Activated CD4-positive, alpha-beta T cell treated with anti-CD3 and anti-CD28 coated beads, Interleukin-2, amount 50 U/mL, for 48 hours (primary cell): ENCODE results near the gene APPBP2.
A peak's percentile ranks its signal among the peaks of the same experiment; 100 is the strongest.
"Not testable (repeated sequence)": the region's sequence is repeated elsewhere in the genome, so short reads cannot be mapped to it uniquely, and the experiment has no call there.

Experiments
- DNase-seq, 2 experiments: peaks; one replicate each; pipeline ENCODE4 v3.0.0-alpha.2; 2020

Gene APPBP2

GRCh38 chr17:60525685-60526514 lies at the start of gene APPBP2:
TSS of gene APPBP2 (minus strand) at chr17:60526242. CDS start at chr17:60525931, 311 bp downstream.
- peak; percentile 73 to 79 for DNase-seq

- DNase-seq, result no peak
These were observed 47.4 kb upstream of the APPBP2 start for GRCh38 chr17:60573236-60574051.

GRCh38 chr17:60565233-60565632 lies 39.2 kb upstream of the APPBP2 start:
- no peak for DNase-seq

- DNase-seq, result no peak
These were observed 37.7 kb upstream of the APPBP2 start for GRCh38 chr17:60563743-60564142.

GRCh38 chr17:60562421-60562820 lies 36.4 kb upstream of the APPBP2 start:
- no peak for DNase-seq

- DNase-seq, result no peak
These were observed 34.8 kb upstream of the APPBP2 start for GRCh38 chr17:60560860-60561257.

GRCh38 chr17:60559995-60560859 lies 34.2 kb upstream of the APPBP2 start:
- no peak for DNase-seq

GRCh38 chr17:60559659-60559994 lies 33.6 kb upstream of the APPBP2 start:
- no peak for DNase-seq

- no peak for DNase-seq
These were observed 31.8 kb upstream of the APPBP2 start for GRCh38 chr17:60557805-60558204.

- no peak for DNase-seq
These were observed 29.7 kb upstream of the APPBP2 start for GRCh38 chr17:60555786-60556185.

GRCh38 chr17:60554377-60554788 lies 28.3 kb upstream of the APPBP2 start:
- no peak for DNase-seq

GRCh38 chr17:60552255-60552654 lies 26.2 kb upstream of the APPBP2 start:
- not testable (repeated sequence) for DNase-seq

- no peak for DNase-seq
These were observed 22.9 kb upstream of the APPBP2 start for GRCh38 chr17:60548990-60549389.

- DNase-seq, result no peak
These were observed 19.6 kb upstream of the APPBP2 start for GRCh38 chr17:60545465-60546191.

GRCh38 chr17:60542071-60542470 lies 16.0 kb upstream of the APPBP2 start:
- no peak for DNase-seq

- DNase-seq, result no peak
These were observed 14.4 kb upstream of the APPBP2 start for GRCh38 chr17:60540460-60540859.

- no peak for DNase-seq
These were observed 13.8 kb upstream of the APPBP2 start for GRCh38 chr17:60539807-60540206.

GRCh38 chr17:60538726-60539125 lies 12.7 kb upstream of the APPBP2 start:
- no peak for DNase-seq

- DNase-seq, result no peak
These were observed 9.6 kb upstream of the APPBP2 start for GRCh38 chr17:60535382-60536279.

GRCh38 chr17:60534613-60535157 lies 8.6 kb upstream of the APPBP2 start:
- no peak for DNase-seq

- no peak for DNase-seq
These were observed 8.0 kb upstream of the APPBP2 start for GRCh38 chr17:60534010-60534555.
